HS-27A (cell line): ENCODE measurements around the gene SELENOV.
A peak's percentile ranks its signal among the peaks of the same experiment; 100 is the strongest.

ENCODE experiments used
- DNase-seq: peaks from one replicate; pipeline ENCODE4 v3.0.0-alpha.2; 2012; ENCODE audit warnings: low read depth, missing footprints

SELENOV gene

DNA sequence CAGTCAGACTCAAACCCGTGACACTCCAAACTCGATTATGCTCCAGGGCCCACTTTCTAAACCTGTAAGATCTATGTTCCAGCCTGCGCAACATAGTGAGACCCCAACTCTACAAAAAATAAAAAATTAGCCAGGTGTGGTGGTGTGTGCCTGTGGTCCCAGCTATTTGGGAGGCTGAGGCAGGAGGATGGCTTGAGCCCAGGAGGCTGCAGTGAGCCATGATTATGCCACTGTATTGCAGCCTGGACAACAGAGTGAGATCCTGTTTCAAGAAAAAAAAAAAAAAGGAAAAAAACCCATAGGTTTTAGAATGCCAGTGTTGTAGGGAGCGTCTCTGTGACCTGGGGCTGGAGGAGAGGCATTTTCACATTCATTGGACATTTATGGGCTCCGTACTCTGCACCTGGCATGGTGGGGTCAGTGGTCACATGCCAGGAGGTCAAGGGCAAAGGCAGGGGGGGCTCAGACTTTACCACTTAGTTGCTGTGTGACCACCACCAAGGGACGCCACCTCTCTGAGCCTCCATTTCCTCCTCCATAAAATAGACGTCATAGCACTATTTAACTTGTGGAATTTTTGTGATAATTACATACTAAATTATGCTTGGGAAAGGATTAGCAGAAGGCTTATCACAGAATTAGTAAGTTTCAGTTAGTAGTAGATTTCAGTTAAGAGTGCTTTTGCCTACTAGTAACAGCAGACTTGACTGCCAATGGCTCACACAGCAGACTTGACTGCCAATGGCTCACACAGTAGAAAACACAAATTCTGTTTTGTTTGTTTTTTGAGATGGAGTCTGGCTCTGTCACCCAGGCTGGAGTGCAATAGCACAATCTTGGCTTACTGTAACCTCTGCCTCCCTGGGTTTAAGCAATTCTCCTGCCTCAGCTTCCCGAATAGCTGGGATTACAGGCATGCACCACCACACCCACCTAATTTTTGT, 5.9 kb downstream of the SELENOV start:
- DNase-seq, result no peak

GRCh38 chr19:39524495-39524894, 9.6 kb downstream of the SELENOV start:
- DNase-seq, result no peak

DNA sequence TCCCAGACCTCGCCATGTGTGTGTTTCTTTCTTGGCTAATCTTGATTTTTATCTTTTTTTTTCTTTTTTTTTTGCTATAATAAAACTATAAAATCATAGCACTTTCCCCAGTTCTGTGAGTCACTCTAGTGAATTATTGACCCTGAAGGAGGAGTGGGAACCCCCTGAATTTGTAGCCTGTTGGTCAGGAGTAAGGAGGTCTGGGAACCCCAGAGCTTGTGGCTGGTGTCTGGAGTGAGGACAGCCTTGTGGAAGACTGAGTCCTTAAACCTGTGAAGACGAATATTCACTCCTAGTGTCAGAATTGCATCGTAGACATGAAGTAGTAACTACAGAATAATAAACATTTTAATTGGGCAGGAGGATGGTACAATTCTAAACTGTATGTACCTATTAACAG, 10.3 kb downstream of the SELENOV start:
- DNase-seq, result no peak

DNA sequence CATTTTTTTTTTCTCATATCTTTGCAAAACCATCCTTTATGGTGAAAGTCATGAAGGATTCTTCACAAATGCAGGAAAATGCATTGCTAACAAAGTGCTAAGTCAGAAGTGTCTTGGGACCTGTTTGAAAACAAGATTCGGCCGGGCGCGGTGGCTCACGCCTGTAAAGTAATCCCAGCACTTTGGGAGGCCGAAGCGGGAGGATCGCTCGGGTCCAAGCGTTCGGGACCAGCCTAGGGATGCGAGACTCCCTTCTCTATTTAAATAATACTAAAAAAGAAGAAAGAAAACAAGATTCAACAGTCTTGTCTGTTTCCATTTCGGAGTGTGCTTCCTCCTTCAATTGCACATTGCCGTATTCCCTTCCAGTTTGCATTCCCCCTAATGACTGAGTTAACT, 16.9 kb downstream of the SELENOV start:
- no peak for DNase-seq

DNA sequence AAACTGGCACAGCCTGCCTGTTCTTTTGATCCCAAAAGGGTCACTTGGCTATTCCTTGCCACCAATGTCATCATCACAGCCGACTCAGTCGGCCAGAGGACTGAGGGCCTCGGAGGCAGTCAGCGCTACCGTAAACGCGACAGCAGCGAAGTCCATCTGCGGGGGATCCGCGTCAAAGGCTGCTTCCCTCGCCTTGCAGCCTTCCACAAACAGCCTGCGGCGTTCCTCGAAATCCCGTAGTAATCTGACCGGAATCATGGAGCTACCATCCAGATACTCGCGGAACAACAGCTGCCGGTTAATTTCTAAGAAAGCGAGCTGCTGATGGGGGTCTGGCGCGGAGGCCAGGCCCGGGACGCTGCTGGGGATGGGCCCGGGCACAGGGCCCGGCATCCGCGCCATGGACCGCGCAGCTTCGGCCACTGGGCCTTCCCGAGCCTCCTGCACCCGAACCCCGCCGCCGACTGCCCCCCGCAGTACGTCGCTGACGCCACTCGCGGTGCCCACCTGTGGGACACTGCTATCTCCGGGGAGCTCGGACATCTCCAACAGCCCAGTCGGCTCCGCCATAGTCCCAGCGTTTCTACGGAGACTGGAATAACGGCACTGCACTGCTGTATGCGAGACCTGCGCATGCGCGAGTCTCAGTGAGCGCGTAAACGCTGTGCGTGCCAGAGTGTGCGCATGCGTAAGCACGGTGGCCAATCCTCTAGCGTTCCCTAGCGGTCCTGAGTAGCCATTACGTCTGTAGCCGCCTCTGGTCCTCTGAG, 17.5 kb downstream of the SELENOV start, which contains the start of gene EID2B:
Gene EID2B, minus strand, starts transcription at position 620 of the 770 bp plus-strand sequence. Its CDS starts 50 bp downstream, at position 570.
- DNase-seq, result peak; percentile 98

DNA sequence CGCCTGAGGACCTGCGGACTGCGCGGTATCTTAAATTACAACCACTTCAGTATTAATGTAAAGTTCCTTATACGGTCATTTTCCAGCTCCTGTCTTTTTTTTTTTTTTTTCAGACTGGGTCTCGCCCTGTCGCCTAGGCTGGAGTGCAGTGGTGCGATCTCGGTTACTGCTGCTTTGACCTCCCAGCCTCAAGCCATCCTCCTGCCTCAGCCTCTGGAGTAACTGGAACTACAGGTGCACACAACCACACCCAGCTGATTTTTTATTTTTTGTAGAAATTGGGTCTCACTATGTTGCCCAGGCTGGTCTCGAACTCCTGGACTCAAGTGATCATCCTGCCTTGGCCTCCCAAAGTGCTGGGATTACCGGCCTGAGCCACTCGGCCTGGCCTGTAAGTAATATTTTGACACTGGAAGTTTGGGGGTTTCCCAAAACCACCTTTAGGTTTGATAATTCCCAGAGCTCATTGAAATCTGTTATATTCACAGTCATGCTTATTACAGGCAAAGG, 18.1 kb downstream of the SELENOV start:
- no peak for DNase-seq

DNA sequence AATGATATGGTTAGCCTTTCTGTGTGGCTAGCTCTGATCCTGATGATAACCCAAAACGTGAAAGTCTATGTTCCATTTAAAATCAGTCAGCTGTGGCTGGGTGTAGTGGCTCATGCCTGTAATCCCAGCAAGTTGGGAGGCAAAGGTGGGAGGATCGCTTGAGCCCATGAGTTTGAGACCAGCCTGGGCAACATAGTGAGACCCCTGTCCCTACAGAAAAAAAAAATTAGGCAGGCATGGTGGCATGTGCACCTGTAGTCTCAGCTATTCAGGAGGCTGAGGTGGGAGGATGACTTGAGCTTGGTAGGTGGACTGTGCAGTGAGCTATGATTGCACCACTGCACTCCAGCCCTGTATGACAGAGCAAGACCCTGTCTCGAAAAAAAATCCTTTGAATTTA, 18.9 kb downstream of the SELENOV start:
- no peak for DNase-seq

DNA sequence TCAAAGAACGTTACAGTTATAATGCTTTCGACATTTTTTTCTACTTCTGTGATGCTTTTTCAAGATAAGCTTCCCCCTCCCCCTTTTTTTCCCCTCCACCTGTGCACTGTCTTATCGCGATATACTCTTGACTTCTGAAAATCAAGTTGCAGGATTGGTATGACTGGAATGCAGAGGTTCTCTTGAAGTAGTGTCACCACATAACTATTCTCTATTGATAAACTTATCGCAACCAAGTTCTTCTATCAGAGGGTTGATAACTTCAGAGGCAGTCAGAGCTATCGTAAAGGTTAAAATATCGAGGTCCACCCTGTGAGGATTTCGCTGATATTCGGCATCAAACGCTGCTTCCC, 24.2 kb downstream of the SELENOV start:
- peak; percentile 62 for DNase-seq

DNA sequence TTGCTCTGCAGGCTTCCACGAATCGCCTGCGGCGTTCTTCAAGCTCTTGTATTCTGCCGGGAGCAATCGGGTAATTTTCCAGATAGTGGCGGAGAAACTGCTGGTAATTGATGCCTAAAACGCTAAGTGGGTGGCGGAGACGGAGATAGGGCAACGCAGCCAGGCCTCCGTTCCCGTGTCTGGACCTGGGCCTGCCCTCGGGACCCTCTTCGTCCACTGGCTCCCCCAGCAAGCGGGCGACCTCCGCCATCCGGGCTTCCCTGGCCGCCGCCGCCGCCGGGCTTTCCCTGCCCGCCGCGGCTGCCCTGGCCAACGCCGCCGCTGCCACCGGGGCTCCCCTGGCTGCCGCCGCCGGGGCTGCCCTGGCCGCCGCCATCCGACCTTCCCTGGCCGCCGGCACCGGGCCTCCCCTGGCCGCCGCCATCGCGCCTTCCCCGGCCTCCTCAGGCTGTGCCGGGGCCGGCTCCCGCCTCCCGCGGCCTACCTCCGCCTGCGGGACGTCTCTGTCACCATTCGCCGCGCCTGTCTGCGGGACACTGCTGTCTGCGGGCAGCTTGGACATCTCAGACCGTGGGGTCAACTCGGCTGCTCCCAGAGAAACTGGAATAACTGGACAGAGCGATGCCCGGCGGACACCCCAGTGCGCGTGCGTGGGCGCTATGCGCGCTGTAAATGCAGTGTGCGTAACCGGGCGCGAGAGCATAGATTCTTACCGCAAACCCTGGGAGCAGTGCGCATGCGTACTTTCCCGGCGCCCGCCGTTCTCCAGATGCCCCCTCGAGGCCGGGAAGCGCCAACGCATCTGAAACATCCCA, 24.8 kb downstream of the SELENOV start, which contains the start of gene EID2:
Gene EID2, minus strand, starts transcription at position 644 of the 815 bp plus-strand sequence. Its CDS starts 82 bp downstream, at position 562.
- peak; percentile 97 for DNase-seq

- no peak for DNase-seq
These were observed 25.4 kb downstream of the SELENOV start for GRCh38 chr19:39540333-39540673.

DNA sequence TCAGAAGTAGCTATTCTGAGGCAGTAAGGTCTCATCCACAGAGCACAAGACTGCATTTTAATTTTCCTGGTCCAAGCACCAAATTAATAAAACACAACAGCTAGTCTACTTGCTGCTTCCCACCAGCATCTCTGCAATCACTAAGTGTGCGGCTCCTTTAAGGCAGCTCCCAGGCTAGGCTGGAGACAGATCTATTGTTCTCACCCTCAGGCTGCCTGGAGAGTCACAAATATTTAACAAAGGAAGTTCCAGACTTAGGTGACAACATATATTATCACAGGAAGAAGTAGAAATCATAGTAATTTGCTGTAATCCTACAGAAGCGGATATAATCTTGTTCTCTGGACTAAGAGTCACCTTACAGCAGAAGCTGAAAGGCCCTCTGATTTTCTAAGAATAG, 27.3 kb downstream of the SELENOV start:
- DNase-seq, result no peak

DNA sequence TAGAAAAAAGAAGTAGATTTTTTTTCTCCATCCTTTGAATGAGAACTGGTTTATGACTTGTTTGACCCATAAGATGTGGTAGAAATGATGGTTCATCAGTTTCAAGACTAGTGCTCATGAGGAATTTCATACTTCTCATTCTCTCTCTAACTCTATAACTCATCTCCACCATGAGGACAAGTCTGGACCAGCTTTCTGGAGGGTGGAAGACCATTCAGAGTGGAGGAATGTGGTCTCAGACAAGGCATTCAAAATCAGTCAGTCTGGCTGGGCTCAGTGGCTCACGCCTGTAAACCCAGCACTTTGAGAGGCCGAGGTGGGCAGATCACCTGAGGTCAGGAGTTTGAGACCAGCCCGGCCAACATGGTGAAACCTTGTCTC, 28.5 kb downstream of the SELENOV start:
- no peak for DNase-seq

DNA sequence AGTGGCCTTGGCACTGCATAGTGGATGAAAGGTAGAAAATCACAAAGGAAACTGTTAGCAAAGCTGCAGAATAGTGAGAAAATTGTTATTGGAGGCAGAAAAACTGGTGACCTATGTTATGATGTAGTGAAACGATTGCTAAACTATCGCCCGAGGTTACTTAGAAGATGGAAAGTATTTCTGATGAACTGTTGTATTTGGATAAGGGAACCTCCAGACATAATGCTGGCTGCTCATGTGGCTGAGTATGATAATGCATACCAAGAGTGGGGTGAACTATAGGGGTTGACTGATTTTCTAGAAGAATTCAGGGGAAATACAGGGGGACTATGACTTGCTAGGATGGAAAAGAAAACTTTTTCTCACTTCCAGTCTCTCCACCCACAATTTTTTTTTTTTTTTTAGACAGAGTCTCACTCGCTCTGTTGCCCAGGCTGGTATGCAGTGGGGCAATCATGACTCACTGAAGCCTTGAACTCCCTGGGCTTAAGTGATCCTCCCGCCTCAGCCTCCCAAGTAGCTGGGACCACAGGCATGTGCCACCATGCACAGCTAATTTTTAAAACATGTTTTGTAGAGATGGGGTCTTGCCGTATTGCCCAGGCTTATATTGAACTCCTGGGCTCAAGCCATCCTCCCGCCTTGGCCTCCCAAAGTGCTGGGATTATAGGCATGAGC, 29.4 kb downstream of the SELENOV start:
- no peak for DNase-seq

- no peak for DNase-seq
These were observed 30.0 kb downstream of the SELENOV start for GRCh38 chr19:39544911-39545310.

- no peak for DNase-seq
These were observed 31.7 kb downstream of the SELENOV start for GRCh38 chr19:39546599-39546998.

- DNase-seq, result no peak
These were observed 35.3 kb downstream of the SELENOV start for GRCh38 chr19:39550197-39550596.

- DNase-seq, result no peak
These were observed 38.2 kb downstream of the SELENOV start for GRCh38 chr19:39553082-39553652.

DNA sequence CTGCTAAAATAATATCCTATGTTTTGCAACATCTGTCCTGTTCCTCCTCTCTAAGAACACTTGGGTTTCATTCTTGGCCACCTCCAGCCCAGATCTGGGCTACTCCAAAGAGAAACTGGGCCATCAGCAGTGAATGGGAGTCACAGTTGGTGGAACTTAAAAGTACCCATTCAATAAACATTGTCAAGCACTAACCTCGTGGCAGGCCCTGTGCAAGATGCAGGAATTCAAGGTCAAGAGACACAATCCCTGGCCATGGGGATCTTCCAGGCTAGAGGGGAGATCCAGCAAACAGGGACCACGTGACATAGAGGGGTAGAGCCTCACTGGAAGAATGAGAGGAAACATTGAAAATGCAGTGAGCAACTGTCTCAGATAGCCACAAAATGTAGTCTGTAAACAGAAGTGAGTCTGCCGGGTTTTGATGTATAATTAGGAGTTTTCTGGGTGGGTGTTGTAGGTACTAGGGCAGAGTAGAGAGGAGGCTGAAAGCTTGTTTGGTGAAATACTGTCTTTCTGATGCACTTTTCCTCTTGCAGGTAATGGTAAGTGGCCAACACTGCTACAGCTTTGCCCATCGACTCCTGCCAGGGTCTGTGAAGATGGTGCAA, 39.9 kb downstream of the SELENOV start:
- no peak for DNase-seq

GRCh38 chr19:39555883-39556282, 40.9 kb downstream of the SELENOV start:
- DNase-seq, result no peak

DNA sequence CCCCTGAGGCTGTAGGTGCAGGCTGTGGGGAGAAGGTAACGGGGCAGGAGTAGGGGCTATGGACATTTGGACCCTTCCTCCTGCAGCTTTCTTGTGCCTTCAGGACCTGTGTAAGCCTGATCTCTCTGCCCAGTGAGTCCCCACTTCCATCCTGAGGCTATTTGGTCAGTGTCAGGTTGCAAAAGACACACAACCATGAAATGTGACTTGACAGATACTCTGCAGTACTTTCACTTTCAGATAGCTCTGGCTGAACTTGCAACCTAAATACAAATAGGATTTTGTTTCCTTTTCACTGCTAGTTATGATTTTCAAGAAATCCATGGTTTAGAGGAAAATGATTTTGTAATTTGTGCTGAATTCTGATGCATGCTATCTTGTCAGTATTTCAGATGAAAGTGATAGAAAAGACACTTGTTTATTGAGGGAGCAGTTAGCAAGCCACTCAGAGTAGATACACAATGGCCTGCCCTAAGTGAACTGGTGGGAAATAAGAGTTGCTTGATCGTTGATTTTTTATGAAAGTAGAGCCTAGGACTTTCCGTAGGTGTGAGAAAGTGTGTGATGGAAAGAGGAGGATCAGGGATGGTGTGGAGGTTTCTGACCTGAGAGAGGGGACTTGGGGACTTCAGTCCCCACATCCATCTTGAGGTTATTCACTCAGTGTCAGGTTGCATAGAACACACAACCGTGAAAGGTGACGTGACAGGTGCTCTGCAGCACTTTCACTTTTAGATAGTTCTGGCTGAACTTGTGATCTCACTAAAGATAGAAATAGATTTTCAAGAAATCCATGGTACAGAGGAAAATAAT, 43.1 kb downstream of the SELENOV start:
- no peak for DNase-seq
